ENCODE data around the gene COG1. TPM values are rescaled to one million over a fixed set of nuclear protein-coding genes. Genes with fewer than 3 reads are reported as not detected.

Gene COG1
- total and polyA plus RNA-seq, 9 of the 15 experiments (the other 6 are each of a cell fraction or from before 2014, with no cell fraction given), result 9.5 to 26.8 (median 12.9) TPM

- no peak overlapping the region for H3K4me2 ChIP-seq (ENCODE audit: insufficient read depth, low read length)
- H3K9me1 ChIP-seq (ENCODE audit: control insufficient read depth, insufficient read depth, low read length), result no peaks in the 10 kb centered on the region
- H3K36me3 ChIP-seq (ENCODE audit: control insufficient read depth, insufficient read depth, low read length), result no peaks in the 10 kb centered on the region
- ChIA-PET POLR2A (interaction anchor here (1.0 kb wide), 1 partner anchor 113 kb away, joined by 3 read pairs; no protein-coding TSS in a partner anchor), CTCF (ENCODE audit: low intra/inter-chr PET ratio) (interaction anchor here (1.0 to 2.3 kb wide), 5 partner anchors 109 to 531 kb away, joined by 3 to 72 read pairs (median 4); no protein-coding TSS in a partner anchor)
- in situ Hi-C loops (cut with MboI), result loop anchor here (5.0 kb wide), 1 partner anchor 117 kb away; no protein-coding TSS in a partner anchor
- H3K79me2 ChIP-seq (ENCODE audit: control insufficient read depth, insufficient read depth, low read length), result no peaks in the 10 kb centered on the region
- no peak overlapping the region for H3K4me3 ChIP-seq
- no peaks in the 10 kb centered on the region for H3K9me3 ChIP-seq (replicated peaks; ENCODE audit: control insufficient read depth, insufficient read depth, low read depth, low read length)
- no peak overlapping the region for H2AFZ ChIP-seq (ENCODE audit: low read depth, low read length)
- no peak overlapping the region for H3K27ac ChIP-seq (ENCODE audit: extremely low read depth, low read depth, low read length)
- no peak overlapping the region for H3K9ac ChIP-seq (ENCODE audit: insufficient read depth in 1 of 2, low read depth in 2 of 2, low read length in 2 of 2)
- H4K20me1 ChIP-seq (replicated peaks; ENCODE audit: control insufficient read depth, insufficient read depth, low read length), result 0 out of 2 replicates have a peak, but pooled peaks cover 3% of the 10 kb centered on the region
- DNase-seq (ENCODE audit: extremely low read depth in 1 of 4, low spot score in 3 of 4), result peak; percentile 66 to 78 (median 74)
- H3K4me1 ChIP-seq (replicated peaks in 1 of 2; ENCODE audit: control insufficient read depth in 2 of 2, insufficient read depth in 2 of 2, low read length in 2 of 2), result no peaks in the 10 kb centered on the region; a peak in 1 of 5 replicates
- intact Hi-C loops (cut with micrococcal nuclease), result loop anchor here (1.0 to 5.0 kb wide), 3 partner anchors 57 to 531 kb away; partner anchors contain the start of gene CDC42EP4
- under 1% methylated on average over 8 of the region's 8 CpGs for WGBS (ENCODE audit: insufficient coverage, low coverage, missing lambda C conversion rate)
- H3K27me3 ChIP-seq (ENCODE audit: control insufficient read depth in 2 of 2, insufficient read depth in 2 of 2, low read length in 2 of 2), result peaks cover 4 to 9% of the 10 kb centered on the region in 2 experiments; a peak in 4 of 5 replicates
- peak; percentile 89 for ATAC-seq
- no TSS peak for BruUV-seq (replicated peaks)
- FAIRE-seq, result peak; percentile 96
- TF ChIP-seq PHTF2 (CRISPR knock-in tag; IDR thresholded peaks at IDR 0.05) (no peak), ESRRB (CRISPR knock-in tag; IDR thresholded peaks at IDR 0.05; ENCODE audit: borderline replicate concordance) (no peak), ZBTB7A (IDR thresholded peaks at IDR 0.05; ENCODE audit: borderline replicate concordance, control insufficient read depth, low read depth, low read length) (peak; percentile 57), CTCFL (IDR thresholded peaks at IDR 0.05; ENCODE audit: borderline replicate concordance, insufficient read depth, low read depth, low read length, poor library complexity, severe bottlenecking) (no peak), MAFG (tag; conservative IDR thresholded peaks at IDR 0.05) (0 out of 2 replicates have a peak, but pooled peaks have one; percentile 5), TRIM25 (IDR thresholded peaks at IDR 0.05; ENCODE audit: borderline replicate concordance) (no peak), ESRRA (IDR thresholded peaks at IDR 0.05; ENCODE audit: borderline replicate concordance, low read depth) (peak; percentile 42; the same call in 1 of the 2 replicates), FOXJ2 (tag; IDR thresholded peaks at IDR 0.05) (no peak), ZNF184 (CRISPR knock-in tag; IDR thresholded peaks at IDR 0.05) (no peak)
Observed at GRCh38 chr17:73255671-73256181, 62.9 kb downstream of the COG1 start.

Data from K562 (cell line).